PC-3 (cell line): ENCODE results near the gene PCNT. TPM values are rescaled to one million over a fixed set of nuclear protein-coding genes. Genes with fewer than 3 reads are reported as not detected.

Source experiments
- ATAC-seq: fragments of 200-7000 bp; cut with Tn5 transposase; 2 replicates; pipeline ENCODE4 v1.9.1; 2020; ENCODE audit warnings: mild to moderate bottlenecking, moderate library complexity
- BruUV-seq: library from RNA; stranded (reverse); fragments of 400-500 nt; replicated peaks from 2 replicates; lab custom pipeline; 2021; lab: Mats Ljungman, UMichigan
- CTCF ChIA-PET: fragments of 300-600 bp; sonication (Branson Sonifier 250); formaldehyde crosslinking; loops from one replicate; lab custom pipeline; 2022; ENCODE audit warnings: antibody characterized with exemption; lab: Charles Lee
- POLR2A ChIA-PET: fragments of 300-600 bp; sonication (Branson Sonifier 250); formaldehyde crosslinking; loops from one replicate; lab custom pipeline; 2022; ENCODE audit warnings: antibody characterized with exemption; ENCODE audit not compliant: unreplicated experiment; lab: Charles Lee
- DNase-seq: peaks from one replicate; pipeline ENCODE4 v3.0.0-alpha.2; 2015
- H2AFZ ChIP-seq: fragments of 300-600 bp; sonication (generic); 2 replicates; pipeline ENCODE4 v1.6.0; 2016; ENCODE audit warnings: antibody characterized with exemption, low read length
- H3F3A ChIP-seq: fragments of 300-600 bp; sonication (generic); one replicate; pipeline ENCODE4 v1.6.0; 2017; ENCODE audit warnings: antibody characterized with exemption, low read length, control low read depth, mild to moderate bottlenecking; ENCODE audit not compliant: unreplicated experiment
- H3K27ac ChIP-seq: fragments of 300-600 bp; sonication (generic); 2 replicates; pipeline ENCODE4 v1.5.1; 2016; ENCODE audit warnings: mild to moderate bottlenecking, low read length
- H3K27me3 ChIP-seq: fragments of 300-600 bp; sonication (generic); 2 replicates; pipeline ENCODE4 v1.6.1; 2016; ENCODE audit warnings: low read length, mixed read lengths
- H3K36me3 ChIP-seq: fragments of 300-600 bp; sonication (generic); 2 replicates; pipeline ENCODE4 v1.6.1; 2016; ENCODE audit warnings: low read depth, mixed run types, low read length, mixed read lengths
- H3K4me1 ChIP-seq: fragments of 300-600 bp; sonication (generic); 2 replicates; pipeline ENCODE4 v1.5.1; 2016; ENCODE audit warnings: low read length; ENCODE audit not compliant: insufficient read depth
- H3K4me2 ChIP-seq: fragments of 300-600 bp; sonication (generic); 2 replicates; pipeline ENCODE4 v1.6.0; 2016; ENCODE audit warnings: low read length
- H3K4me3 ChIP-seq: fragments of 300-600 bp; sonication (generic); 2 replicates; pipeline ENCODE4 v1.5.1; 2016; ENCODE audit warnings: mild to moderate bottlenecking, low read length, mixed read lengths
- H3K79me2 ChIP-seq: fragments of 300-600 bp; sonication (generic); 2 replicates; pipeline ENCODE4 v1.6.1; 2017; ENCODE audit warnings: low read length, mixed read lengths
- H3K9ac ChIP-seq: fragments of 300-600 bp; sonication (generic); 2 replicates; pipeline ENCODE4 v1.6.0; 2016; ENCODE audit warnings: mild to moderate bottlenecking, low read length
- H3K9me2 ChIP-seq: fragments of 300-600 bp; sonication (generic); replicated peaks from 2 replicates; pipeline ENCODE4 v1.6.1; 2016; ENCODE audit warnings: mixed run types, low read length, mixed read lengths
- H3K9me3 ChIP-seq: fragments of 300-600 bp; sonication (generic); 2 replicates; pipeline ENCODE4 v1.6.1; 2016; ENCODE audit warnings: low read length, mixed read lengths
- H4K20me1 ChIP-seq: fragments of 300-600 bp; sonication (generic); 2 replicates; pipeline ENCODE4 v1.6.1; 2016; ENCODE audit warnings: low read length, mixed read lengths
- EZH2 ChIP-seq: fragments of 300-600 bp; sonication (generic); IDR thresholded peaks from one replicate; pipeline ENCODE4 v1.6.1; 2017; ENCODE audit warnings: antibody characterized with exemption, mild to moderate bottlenecking, low read length; ENCODE audit not compliant: unreplicated experiment
- EZH2phosphoT487 ChIP-seq: fragments of 300-600 bp; sonication (generic); IDR thresholded peaks from 2 replicates; pipeline ENCODE4 v1.6.1; 2018; ENCODE audit warnings: mild to moderate bottlenecking, antibody characterized with exemption, low read length, borderline replicate concordance
- intact Hi-C: fragments of 100-400 bp; cut with micrococcal nuclease; formaldehyde crosslinking; loops from 2 replicates; pipeline ENCODE4 v1.9.0; 2023
- total RNA-seq: library from RNA; depleted of rRNA; stranded (reverse); fragments of >200 nt; gene quantifications from 2 replicates; pipeline ENCODE4 v1.2.3, GENCODE V29; 2014
- TF ChIP-seq, protein P1 (sequence below): fragments of 300-600 bp; sonication (generic); conservative IDR thresholded peaks from 2 replicates; pipeline ENCODE4 v1.5.1; 2017; ENCODE audit warnings: antibody characterized with exemption, low read depth, mild to moderate bottlenecking, low read length

PCNT gene
- total RNA-seq, 1 experiment from 2014 or later = 51.4 TPM

DNA sequence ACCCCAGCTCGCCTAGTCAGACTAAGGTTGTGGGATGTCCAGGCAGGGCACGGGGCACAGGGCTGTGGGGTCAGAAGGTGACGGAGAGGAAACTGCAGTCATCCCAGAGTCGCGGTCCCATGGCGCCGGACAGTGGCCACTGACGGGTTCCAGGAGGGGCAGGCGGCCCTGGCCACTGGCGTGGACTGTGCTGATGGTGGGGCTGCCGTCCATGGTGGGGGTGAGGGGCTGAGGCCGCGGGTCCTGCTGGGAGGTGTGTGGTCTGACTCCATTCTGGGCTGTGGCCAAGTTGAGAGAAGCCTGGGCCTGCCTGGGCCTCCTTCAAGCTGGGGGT, 32.0 kb downstream of the PCNT start:
- Histone ChIP-seq H3K27ac (no peak overlapping the region), H3K4me2 (no peak overlapping the region), H2AFZ (no peak overlapping the region), H4K20me1 (no peaks in the 10 kb centered on the region), H3K9me2 (no peaks in the 10 kb centered on the region), H3K36me3 (peaks cover 43% of the 10 kb centered on the region), H3K4me3 (no peak overlapping the region), H3K4me1 (0 out of 2 replicates have a peak, but pooled peaks cover 4% of the 10 kb centered on the region), H3K27me3 (no peaks in the 10 kb centered on the region), H3K9ac (no peak overlapping the region), H3F3A (no peaks in the 10 kb centered on the region), H3K9me3 (no peaks in the 10 kb centered on the region), H3K79me2 (no peaks in the 10 kb centered on the region)
- ATAC-seq (no peak), DNase-seq (no peak)
- intact Hi-C loops = no loop called here
- ChIA-PET POLR2A (no interaction called here), CTCF (no interaction called here)
- no TSS peak for BruUV-seq
- TF ChIP-seq, protein P1, sequence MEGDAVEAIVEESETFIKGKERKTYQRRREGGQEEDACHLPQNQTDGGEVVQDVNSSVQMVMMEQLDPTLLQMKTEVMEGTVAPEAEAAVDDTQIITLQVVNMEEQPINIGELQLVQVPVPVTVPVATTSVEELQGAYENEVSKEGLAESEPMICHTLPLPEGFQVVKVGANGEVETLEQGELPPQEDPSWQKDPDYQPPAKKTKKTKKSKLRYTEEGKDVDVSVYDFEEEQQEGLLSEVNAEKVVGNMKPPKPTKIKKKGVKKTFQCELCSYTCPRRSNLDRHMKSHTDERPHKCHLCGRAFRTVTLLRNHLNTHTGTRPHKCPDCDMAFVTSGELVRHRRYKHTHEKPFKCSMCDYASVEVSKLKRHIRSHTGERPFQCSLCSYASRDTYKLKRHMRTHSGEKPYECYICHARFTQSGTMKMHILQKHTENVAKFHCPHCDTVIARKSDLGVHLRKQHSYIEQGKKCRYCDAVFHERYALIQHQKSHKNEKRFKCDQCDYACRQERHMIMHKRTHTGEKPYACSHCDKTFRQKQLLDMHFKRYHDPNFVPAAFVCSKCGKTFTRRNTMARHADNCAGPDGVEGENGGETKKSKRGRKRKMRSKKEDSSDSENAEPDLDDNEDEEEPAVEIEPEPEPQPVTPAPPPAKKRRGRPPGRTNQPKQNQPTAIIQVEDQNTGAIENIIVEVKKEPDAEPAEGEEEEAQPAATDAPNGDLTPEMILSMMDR = no peak

DNA sequence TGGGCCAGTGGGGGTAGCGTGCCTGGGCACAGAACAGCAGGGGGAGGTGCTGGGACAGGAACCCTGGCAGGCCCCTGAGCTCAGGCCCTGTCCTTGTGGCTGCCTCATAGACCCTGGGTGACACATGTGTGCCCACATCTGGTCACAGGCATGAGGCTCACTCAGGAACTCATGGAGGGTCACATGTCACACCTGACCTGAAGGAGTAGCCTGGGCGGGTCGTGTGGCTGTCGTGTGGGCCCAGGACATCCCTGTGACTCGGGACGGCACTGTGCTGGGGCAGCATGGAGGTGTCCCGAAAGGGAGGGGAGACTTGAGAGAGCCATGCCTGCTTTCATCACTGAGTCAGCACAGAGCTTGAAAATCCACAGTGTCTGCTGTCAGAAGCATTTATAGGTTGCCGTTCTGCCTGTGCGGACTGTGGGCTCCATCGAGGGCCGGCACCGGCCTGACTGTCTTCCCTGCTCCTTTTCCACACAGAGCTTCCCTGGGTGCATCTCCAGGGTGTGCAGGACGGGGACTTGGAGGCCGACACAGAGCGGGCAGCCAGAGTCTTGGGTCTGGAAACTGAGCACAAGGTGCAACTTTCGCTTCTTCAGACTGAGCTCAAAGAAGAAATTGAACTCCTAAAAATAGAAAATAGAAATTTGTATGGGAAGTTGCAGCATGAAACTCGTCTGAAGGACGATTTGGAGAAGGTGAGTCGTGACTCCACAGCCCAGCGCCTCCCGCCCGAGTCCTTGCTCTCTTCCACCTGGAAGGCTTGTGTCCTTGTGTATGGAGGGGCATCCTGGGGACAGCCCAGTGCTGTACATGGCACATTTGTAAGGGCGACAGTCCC, 32.8 kb downstream of the PCNT start:
- POLR2A ChIA-PET = no interaction called here
- TF ChIP-seq EZH2 (no peak), EZH2phosphoT487 (no peak)
- TF ChIP-seq, protein P1 = no peak
- ATAC-seq = no peak
- Histone ChIP-seq H3K27ac (no peak overlapping the region), H3K4me3 (no peak overlapping the region), H3K79me2 (no peaks in the 10 kb centered on the region), H2AFZ (no peak overlapping the region), H3K27me3 (no peaks in the 10 kb centered on the region), H3K4me2 (no peak overlapping the region), H3F3A (no peaks in the 10 kb centered on the region), H4K20me1 (no peaks in the 10 kb centered on the region), H3K9me2 (no peaks in the 10 kb centered on the region), H3K9ac (no peak overlapping the region), H3K4me1 (no peaks in the 10 kb centered on the region), H3K36me3 (peaks cover 40% of the 10 kb centered on the region), H3K9me3 (no peaks in the 10 kb centered on the region)
- no TSS peak for BruUV-seq
- CTCF ChIA-PET = no interaction called here
- intact Hi-C loops = no loop called here
- no peak for DNase-seq

DNA sequence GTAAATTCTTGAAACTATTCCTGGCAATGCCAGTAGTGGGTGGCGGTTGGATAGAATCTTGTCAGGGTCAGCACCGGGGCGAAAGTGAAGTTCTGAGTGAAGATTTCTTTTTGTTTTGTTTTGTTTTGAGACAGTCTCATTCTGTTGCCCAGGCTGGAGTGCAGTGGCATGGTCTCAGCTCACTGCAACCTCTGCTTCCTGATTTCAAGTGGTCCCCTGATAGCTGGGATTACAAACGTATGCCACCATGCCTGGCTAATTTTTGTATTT, 33.3 kb downstream of the PCNT start:
- TF ChIP-seq, protein P1 = no peak
- TF ChIP-seq EZH2 = no peak
- no peak for TF ChIP-seq EZH2phosphoT487

More for the DNA sequence above, 33.3 kb downstream of the PCNT start:
- H3K27me3 ChIP-seq = no peaks in the 10 kb centered on the region
- intact Hi-C loops = no loop called here
- no peaks in the 10 kb centered on the region for H3F3A ChIP-seq
- H3K9me2 ChIP-seq = no peaks in the 10 kb centered on the region
- no TSS peak for BruUV-seq
- H3K27ac ChIP-seq = no peak overlapping the region
- H3K9me3 ChIP-seq = no peaks in the 10 kb centered on the region
- H3K79me2 ChIP-seq = no peaks in the 10 kb centered on the region
- H3K4me2 ChIP-seq = no peak overlapping the region
- H2AFZ ChIP-seq = no peak overlapping the region
- ATAC-seq (no peak), DNase-seq (no peak)
- H3K4me3 ChIP-seq = no peak overlapping the region
- no peak overlapping the region for H3K9ac ChIP-seq
- H4K20me1 ChIP-seq = no peaks in the 10 kb centered on the region
- H3K36me3 ChIP-seq = peaks cover 35% of the 10 kb centered on the region
- CTCF ChIA-PET = no interaction called here
- POLR2A ChIA-PET = no interaction called here
- H3K4me1 ChIP-seq = no peaks in the 10 kb centered on the region
